NCI-H2196 treated with DMSO at 0.1 percent for 48 hours (cell line): Measurements from ENCODE around the gene INPP4B.

Source experiments
- DNase-seq: peaks from one replicate; lab custom pipeline; 2025; ENCODE audit not compliant: unreplicated experiment; lab: John Stamatoyannopoulos, UW

INPP4B gene

GRCh38 chr4:142846108-142846728 is at the start of gene INPP4B:
TSS of gene INPP4B (minus strand) at chr4:142846301.
- DNase-seq = no peak

GRCh38 chr4:142893012-142893411 is 46.9 kb upstream of the INPP4B start:
- no peak for DNase-seq

- DNase-seq = no peak
Observed at GRCh38 chr4:142886566-142886965, 40.5 kb upstream of the INPP4B start.

GRCh38 chr4:142883040-142883832 is 37.1 kb upstream of the INPP4B start:
- no peak for DNase-seq

- DNase-seq = no peak
Observed at GRCh38 chr4:142882159-142882558, 36.1 kb upstream of the INPP4B start.

GRCh38 chr4:142881331-142881730 is 35.2 kb upstream of the INPP4B start:
- DNase-seq = no peak

GRCh38 chr4:142875117-142875516 is 29.0 kb upstream of the INPP4B start:
- DNase-seq = no peak

GRCh38 chr4:142874684-142875083 is 28.6 kb upstream of the INPP4B start:
- no peak for DNase-seq

GRCh38 chr4:142866685-142867084 is 20.6 kb upstream of the INPP4B start:
- DNase-seq = no peak

- DNase-seq = no peak
Observed at GRCh38 chr4:142861351-142861750, 15.2 kb upstream of the INPP4B start.

GRCh38 chr4:142858965-142859364 is 12.9 kb upstream of the INPP4B start:
- DNase-seq = no peak

- DNase-seq = no peak
Observed at GRCh38 chr4:142858446-142858845, 12.3 kb upstream of the INPP4B start.

GRCh38 chr4:142856576-142856975 is 10.5 kb upstream of the INPP4B start:
- no peak for DNase-seq

- no peak for DNase-seq
Observed at GRCh38 chr4:142850478-142850877, 4.4 kb upstream of the INPP4B start.

- DNase-seq = peak; percentile 8
Observed at GRCh38 chr4:142846729-142847596, 862 bp upstream of the INPP4B start.

GRCh38 chr4:142845293-142846107 is 601 bp downstream of the INPP4B start:
- DNase-seq = no peak

GRCh38 chr4:142844782-142845181 is 1.3 kb downstream of the INPP4B start:
- DNase-seq = no peak

GRCh38 chr4:142840516-142841123 is 5.5 kb downstream of the INPP4B start:
- no peak for DNase-seq

- DNase-seq = no peak
Observed at GRCh38 chr4:142838778-142839177, 7.3 kb downstream of the INPP4B start.

GRCh38 chr4:142832022-142832421 is 14.1 kb downstream of the INPP4B start:
- no peak for DNase-seq
